ENCODE data around the gene TRIM38. TPM values are rescaled to one million over a fixed set of nuclear protein-coding genes. Genes with fewer than 3 reads are reported as not detected.
"Not testable (repeated sequence)": the region's sequence is repeated elsewhere in the genome, so short reads cannot be mapped to it uniquely, and the experiment has no call there.

TRIM38 gene
- total RNA-seq, 2 donors from 2014 or later = 9.7 to 13.4 TPM

GRCh38 chr6:26000366-26001144 lies 38.0 kb downstream of the TRIM38 start:
- no peak overlapping the region for H3K27ac ChIP-seq
- no peaks in the 10 kb centered on the region for H3K36me3 ChIP-seq
- no peaks in the 10 kb centered on the region for H3K9me3 ChIP-seq
- no peaks in the 10 kb centered on the region for H3K4me1 ChIP-seq
- no peaks in the 10 kb centered on the region for H3K27me3 ChIP-seq
- no peak overlapping the region for H3K9ac ChIP-seq (ENCODE audit: low read depth in 2 of 2, low read length in 2 of 2)
- intact Hi-C loops (cut with DNase I) = no loop called here
- TF ChIP-seq CTCF (IDR thresholded peaks at IDR 0.05) = no peak
- H3K4me3 ChIP-seq = no peak overlapping the region
- DNase-seq = no peak

GRCh38 chr6:26003102-26003694 lies 40.6 kb downstream of the TRIM38 start:
- no peaks in the 10 kb centered on the region for H3K27me3 ChIP-seq
- peak; percentile 69 for TF ChIP-seq CTCF (IDR thresholded peaks at IDR 0.05)
- H3K4me1 ChIP-seq = no peaks in the 10 kb centered on the region
- H3K27ac ChIP-seq = no peak overlapping the region
- H3K9me3 ChIP-seq = no peaks in the 10 kb centered on the region
- intact Hi-C loops (cut with DNase I) = no loop called here
- H3K9ac ChIP-seq (ENCODE audit: low read depth in 2 of 2, low read length in 2 of 2) = no peak overlapping the region
- no peak overlapping the region for H3K4me3 ChIP-seq
- DNase-seq = peak; percentile 76
- no peaks in the 10 kb centered on the region for H3K36me3 ChIP-seq

GRCh38 chr6:26006086-26006939 lies 43.7 kb downstream of the TRIM38 start:
- Histone ChIP-seq H3K4me1 (no peaks in the 10 kb centered on the region), H3K4me3 (no peak overlapping the region), H3K27ac (no peak overlapping the region), H3K9ac (ENCODE audit: low read depth in 2 of 2, low read length in 2 of 2) (no peak overlapping the region), H3K9me3 (no peaks in the 10 kb centered on the region), H3K36me3 (no peaks in the 10 kb centered on the region), H3K27me3 (no peaks in the 10 kb centered on the region)
- no peak for DNase-seq
- intact Hi-C loops (cut with DNase I) = no loop called here
- TF ChIP-seq CTCF (IDR thresholded peaks at IDR 0.05) = no peak

- H3K9ac ChIP-seq (ENCODE audit: low read depth in 2 of 2, low read length in 2 of 2); H3K27me3 ChIP-seq; H3K36me3 ChIP-seq; H3K9me3 ChIP-seq; H3K4me3 ChIP-seq; H3K4me1 ChIP-seq; H3K27ac ChIP-seq; DNase-seq; intact Hi-C loops (cut with DNase I): not testable (repeated sequence)
Measured at GRCh38 chr6:26006940-26007305, 44.3 kb downstream of the TRIM38 start.

GRCh38 chr6:26008470-26008869 lies 45.9 kb downstream of the TRIM38 start:
- Histone ChIP-seq H3K9me3 (no peaks in the 10 kb centered on the region), H3K4me3 (no peak overlapping the region), H3K36me3 (no peaks in the 10 kb centered on the region), H3K27me3 (no peaks in the 10 kb centered on the region), H3K9ac (ENCODE audit: low read depth in 2 of 2, low read length in 2 of 2) (no peak overlapping the region), H3K27ac (no peak overlapping the region), H3K4me1 (no peaks in the 10 kb centered on the region)
- TF ChIP-seq CTCF (IDR thresholded peaks at IDR 0.05) = no peak
- DNase-seq = no peak
- intact Hi-C loops (cut with DNase I) = no loop called here

All from colonic mucosa (tissue), 4 donors.